Fibroblast of villous mesenchyme (primary cell): ENCODE measurements around the gene SEC23B. TPM values are rescaled to one million over a fixed set of nuclear protein-coding genes. Genes with fewer than 3 reads are reported as not detected.
"Not testable (repeated sequence)": the region's sequence is repeated elsewhere in the genome, so short reads cannot be mapped to it uniquely, and the experiment has no call there.

Source experiments
- DNase-seq: peaks from one replicate; pipeline ENCODE4 v3.0.0-alpha.2; 2010; ENCODE audit warnings: low read depth
- H3K4me3 ChIP-seq: 2 replicates; pipeline ENCODE4 v1.5.1; 2011; ENCODE audit warnings: low read depth, mild to moderate bottlenecking, low read length
- total RNA-seq: library from RNA; depleted of rRNA; stranded (reverse); fragments of >200 nt; gene quantifications from 2 replicates; pipeline ENCODE4 v1.2.3, GENCODE V29; 2012
- TF ChIP-seq, protein P1 (sequence below): IDR thresholded peaks from 2 replicates; pipeline ENCODE4 v1.5.1; 2012; ENCODE audit warnings: low read depth, mild to moderate bottlenecking, low read length; ENCODE audit not compliant: insufficient read depth

Gene SEC23B
- total RNA-seq, 1 donor, result 67.4 TPM

DNA sequence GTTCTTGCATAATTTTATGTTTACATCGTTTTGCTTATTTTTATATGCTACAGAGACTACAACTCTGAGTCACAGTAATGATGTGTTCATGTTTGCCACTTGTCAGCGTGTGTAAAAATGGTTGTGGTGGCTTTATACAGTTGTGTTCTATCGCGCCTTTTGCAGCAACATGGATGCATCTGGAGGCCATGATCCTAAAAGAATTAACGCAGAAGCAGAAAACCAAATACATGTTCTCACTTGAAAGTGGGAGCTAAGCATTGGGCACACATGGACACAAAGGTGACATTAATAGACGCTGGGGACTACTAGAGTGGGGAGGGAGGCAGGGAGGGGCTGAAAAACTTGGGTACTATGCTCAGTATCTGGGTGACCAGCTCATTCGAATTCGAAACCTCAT lies 996 bp upstream of the SEC23B start:
- peak; percentile 22 for DNase-seq
- TF ChIP-seq, protein P1, sequence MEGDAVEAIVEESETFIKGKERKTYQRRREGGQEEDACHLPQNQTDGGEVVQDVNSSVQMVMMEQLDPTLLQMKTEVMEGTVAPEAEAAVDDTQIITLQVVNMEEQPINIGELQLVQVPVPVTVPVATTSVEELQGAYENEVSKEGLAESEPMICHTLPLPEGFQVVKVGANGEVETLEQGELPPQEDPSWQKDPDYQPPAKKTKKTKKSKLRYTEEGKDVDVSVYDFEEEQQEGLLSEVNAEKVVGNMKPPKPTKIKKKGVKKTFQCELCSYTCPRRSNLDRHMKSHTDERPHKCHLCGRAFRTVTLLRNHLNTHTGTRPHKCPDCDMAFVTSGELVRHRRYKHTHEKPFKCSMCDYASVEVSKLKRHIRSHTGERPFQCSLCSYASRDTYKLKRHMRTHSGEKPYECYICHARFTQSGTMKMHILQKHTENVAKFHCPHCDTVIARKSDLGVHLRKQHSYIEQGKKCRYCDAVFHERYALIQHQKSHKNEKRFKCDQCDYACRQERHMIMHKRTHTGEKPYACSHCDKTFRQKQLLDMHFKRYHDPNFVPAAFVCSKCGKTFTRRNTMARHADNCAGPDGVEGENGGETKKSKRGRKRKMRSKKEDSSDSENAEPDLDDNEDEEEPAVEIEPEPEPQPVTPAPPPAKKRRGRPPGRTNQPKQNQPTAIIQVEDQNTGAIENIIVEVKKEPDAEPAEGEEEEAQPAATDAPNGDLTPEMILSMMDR, result no peak

GRCh38 chr20:18511571-18511970 lies 3.8 kb downstream of the SEC23B start:
- TF ChIP-seq, protein P1, result no peak
- no peak overlapping the region for H3K4me3 ChIP-seq
- no peak for DNase-seq

More for the DNA sequence above, 996 bp upstream of the SEC23B start:
- H3K4me3 ChIP-seq, result peak overlapping the region; percentile 98

GRCh38 chr20:18513208-18513607 lies 5.5 kb downstream of the SEC23B start:
- TF ChIP-seq, protein P1, result no peak
- DNase-seq, result no peak
- H3K4me3 ChIP-seq, result no peak overlapping the region

GRCh38 chr20:18514127-18514526 lies 6.4 kb downstream of the SEC23B start:
- TF ChIP-seq, protein P1, result no peak

DNA sequence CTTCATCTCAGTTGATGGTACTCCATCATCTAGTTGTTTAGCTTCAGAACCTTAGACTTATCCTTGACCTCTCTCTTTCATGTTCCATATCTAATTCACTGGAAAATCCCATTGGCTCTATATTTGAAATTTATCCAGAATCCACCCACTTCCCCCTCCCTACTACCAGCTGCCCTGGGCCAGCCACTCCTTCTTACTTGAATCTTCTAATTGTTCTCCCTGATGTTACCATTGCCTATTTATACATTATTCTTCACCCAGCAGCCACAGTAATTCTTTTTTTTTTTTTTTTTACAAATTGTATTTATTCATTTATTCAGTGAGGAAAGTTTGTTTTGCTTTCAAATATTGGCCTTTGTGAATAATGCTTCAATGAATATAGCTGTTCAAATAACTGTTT lies 8.2 kb downstream of the SEC23B start:
- H3K4me3 ChIP-seq, result no peak overlapping the region
- TF ChIP-seq, protein P1, result no peak
- DNase-seq, result no peak

More at GRCh38 chr20:18514127-18514526, 6.4 kb downstream of the SEC23B start:
- no peak for DNase-seq
- H3K4me3 ChIP-seq, result no peak overlapping the region

DNA sequence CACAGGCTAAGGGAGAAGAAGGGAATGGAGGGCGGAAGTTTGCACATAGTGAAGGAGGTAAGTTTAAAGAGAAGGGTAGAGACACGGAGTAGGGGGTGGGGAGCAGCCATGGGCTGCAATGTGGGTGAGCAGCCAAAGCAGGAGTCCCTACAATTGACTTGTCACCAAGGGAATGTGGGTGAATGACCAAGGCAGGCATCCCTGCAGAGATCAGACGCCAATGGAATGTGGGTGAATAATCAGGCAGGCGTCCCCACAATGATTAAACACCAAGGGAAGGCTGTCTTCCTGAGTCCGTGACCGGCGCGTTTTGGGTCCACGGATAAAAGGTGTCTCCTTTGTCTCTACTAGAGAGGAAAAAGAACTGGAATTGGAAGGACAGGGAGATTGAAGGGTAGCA lies 14.3 kb downstream of the SEC23B start:
- DNase-seq, result not testable (repeated sequence)

GRCh38 chr20:18523066-18523465 lies 15.3 kb downstream of the SEC23B start:
- no peak for DNase-seq
- TF ChIP-seq, protein P1, result no peak

More for the DNA sequence above, 14.3 kb downstream of the SEC23B start:
- not testable (repeated sequence) for H3K4me3 ChIP-seq

GRCh38 chr20:18524646-18525045 lies 16.9 kb downstream of the SEC23B start:
- peak; percentile 42 for DNase-seq
- H3K4me3 ChIP-seq, result no peak overlapping the region
- TF ChIP-seq, protein P1, result no peak

More at GRCh38 chr20:18523066-18523465, 15.3 kb downstream of the SEC23B start:
- no peak overlapping the region for H3K4me3 ChIP-seq

GRCh38 chr20:18526761-18527160 lies 19.0 kb downstream of the SEC23B start:
- not testable (repeated sequence) for DNase-seq, H3K4me3 ChIP-seq
